ENCODE results near the gene DDI2. TPM values are rescaled to one million over a fixed set of nuclear protein-coding genes. Genes with fewer than 3 reads are reported as not detected.

The DDI2 gene
- total and polyA plus RNA-seq, 9 of the 15 experiments (the other 6 are each of a cell fraction or from before 2014, with no cell fraction given) = 6.5 to 48.4 (median 21.2) TPM

- TF ChIP-seq CTCFL (IDR thresholded peaks at IDR 0.05; ENCODE audit: borderline replicate concordance, insufficient read depth, low read depth, low read length, poor library complexity, severe bottlenecking) (no peak), PCBP2 (IDR thresholded peaks at IDR 0.05; ENCODE audit: low read depth, low read length, poor library complexity, severe bottlenecking) (no peak), BDP1 (IDR thresholded peaks at IDR 0.05; ENCODE audit: insufficient read depth, insufficient read length) (no peak), HOMEZ (CRISPR knock-in tag; IDR thresholded peaks at IDR 0.05) (no peak), CBX1 (IDR thresholded peaks at IDR 0.05; ENCODE audit: low read depth) (no peak), KLF1 (tag; IDR thresholded peaks at IDR 0.05) (no peak), ZBTB33 (CRISPR knock-in tag; IDR thresholded peaks at IDR 0.05) (no peak), CREB3L1 (IDR thresholded peaks at IDR 0.05; ENCODE audit: borderline replicate concordance, low read depth) (no peak), TRIM24 (IDR thresholded peaks at IDR 0.05) (peak in 1 of 2 experiments; percentile 69; a peak in 2 of 4 replicates), KLF16 (IDR thresholded peaks at IDR 0.05) (peak; percentile 81), MNT (conservative IDR thresholded peaks at IDR 0.05) (peak in 1 of 2 experiments; percentile 25; a peak in 1 of 4 replicates), ZFP91 (CRISPR knock-in tag; IDR thresholded peaks at IDR 0.05) (no peak), CREBBP (IDR thresholded peaks at IDR 0.05; ENCODE audit: low read depth, low read length) (no peak), ZNF347 (CRISPR knock-in tag; IDR thresholded peaks at IDR 0.05; ENCODE audit: low read depth) (no peak), ZNF830 (CRISPR knock-in tag; IDR thresholded peaks at IDR 0.05) (no peak), ZNF274 (IDR thresholded peaks at IDR 0.05; ENCODE audit: borderline replicate concordance, low read depth, low read length) (no peak), RNF2 (IDR thresholded peaks at IDR 0.05) (no peak), ZNF239 (CRISPR knock-in tag; IDR thresholded peaks at IDR 0.05) (no peak), E2F3 (CRISPR knock-in tag; IDR thresholded peaks at IDR 0.05) (no peak)
These were observed 10.7 kb downstream of the DDI2 start (continued) for GRCh38 chr1:15628003-15628402.
